Activated CD4-positive, alpha-beta T cell treated with anti-CD3 and anti-CD28 coated beads, Interleukin-2, Interleukin-4, amounts not matched to agents 100 ng/mL and 50 ng/mL, durations not matched to agents 16 hours and 8 hours (primary cell): ENCODE data around the gene TSSK3.
A peak's percentile ranks its signal among the peaks of the same experiment; 100 is the strongest.
"Not testable (repeated sequence)": the region's sequence is repeated elsewhere in the genome, so short reads cannot be mapped to it uniquely, and the experiment has no call there.

ENCODE experiments used
- DNase-seq: peaks from one replicate; pipeline ENCODE4 v3.0.0-alpha.2; 2020; ENCODE audit warnings: low spot score

Gene TSSK3

GRCh38 chr1:32363713-32364112, 1.4 kb downstream of the TSSK3 start:
- no peak for DNase-seq

- DNase-seq: no peak
Measured at GRCh38 chr1:32364836-32365235, 2.5 kb downstream of the TSSK3 start.

- DNase-seq: no peak
Measured at GRCh38 chr1:32365445-32365844, 3.1 kb downstream of the TSSK3 start.

GRCh38 chr1:32367912-32368635, 5.7 kb downstream of the TSSK3 start:
- no peak for DNase-seq

- peak; percentile 55 for DNase-seq
Measured at GRCh38 chr1:32372149-32372756, 9.9 kb downstream of the TSSK3 start.

GRCh38 chr1:32373996-32374592, 11.8 kb downstream of the TSSK3 start:
- DNase-seq: no peak

GRCh38 chr1:32376199-32376598, 13.9 kb downstream of the TSSK3 start:
- no peak for DNase-seq

- DNase-seq: no peak
Measured at GRCh38 chr1:32377541-32378220, 15.3 kb downstream of the TSSK3 start.

- DNase-seq: no peak
Measured at GRCh38 chr1:32380057-32380456, 17.7 kb downstream of the TSSK3 start.

- no peak for DNase-seq
Measured at GRCh38 chr1:32386676-32387392, 24.5 kb downstream of the TSSK3 start.

GRCh38 chr1:32388641-32389040, 26.3 kb downstream of the TSSK3 start:
- DNase-seq: no peak

- no peak for DNase-seq
Measured at GRCh38 chr1:32390904-32391870, 28.8 kb downstream of the TSSK3 start.

DNA sequence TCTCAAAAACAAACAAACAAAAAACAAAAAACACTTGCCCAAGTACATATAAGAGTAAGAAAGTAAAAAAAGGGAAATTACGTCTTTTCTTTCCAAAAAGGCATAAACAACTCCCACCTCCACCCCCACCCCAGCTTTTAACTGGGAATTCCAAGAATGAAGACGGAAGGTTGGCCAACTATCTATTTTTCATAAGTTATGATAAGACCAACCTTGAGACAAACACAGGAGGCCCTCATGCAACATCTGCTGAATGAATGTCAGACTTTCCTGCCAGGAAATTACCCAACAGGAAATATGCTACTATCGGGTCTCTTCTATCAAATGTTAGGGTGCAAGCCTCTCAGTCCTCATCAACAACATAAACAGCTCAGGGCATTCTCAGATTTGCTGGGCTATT, 30.0 kb downstream of the TSSK3 start:
- no peak for DNase-seq

DNA sequence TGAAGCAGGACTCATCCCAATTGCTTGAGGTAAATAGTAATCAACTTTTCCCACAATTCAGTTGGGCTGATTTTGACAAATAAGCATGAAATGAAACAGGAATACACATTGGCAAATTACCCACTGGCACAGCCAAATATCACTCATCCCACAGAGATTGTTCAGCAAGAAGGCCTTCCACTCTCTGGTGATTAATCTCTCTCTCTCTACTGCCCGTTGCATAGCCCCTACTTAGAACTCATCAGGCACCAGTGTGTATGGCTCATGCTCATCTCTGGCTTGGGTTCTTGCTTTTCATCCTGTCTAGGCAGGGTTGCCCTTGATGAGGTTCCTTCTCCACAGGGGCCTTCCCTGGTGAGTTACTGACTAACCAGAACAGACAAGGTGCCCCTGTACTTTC, 30.8 kb downstream of the TSSK3 start:
- no peak for DNase-seq

- DNase-seq: peak; percentile 27
Measured at GRCh38 chr1:32393832-32394140, 31.4 kb downstream of the TSSK3 start.

DNA sequence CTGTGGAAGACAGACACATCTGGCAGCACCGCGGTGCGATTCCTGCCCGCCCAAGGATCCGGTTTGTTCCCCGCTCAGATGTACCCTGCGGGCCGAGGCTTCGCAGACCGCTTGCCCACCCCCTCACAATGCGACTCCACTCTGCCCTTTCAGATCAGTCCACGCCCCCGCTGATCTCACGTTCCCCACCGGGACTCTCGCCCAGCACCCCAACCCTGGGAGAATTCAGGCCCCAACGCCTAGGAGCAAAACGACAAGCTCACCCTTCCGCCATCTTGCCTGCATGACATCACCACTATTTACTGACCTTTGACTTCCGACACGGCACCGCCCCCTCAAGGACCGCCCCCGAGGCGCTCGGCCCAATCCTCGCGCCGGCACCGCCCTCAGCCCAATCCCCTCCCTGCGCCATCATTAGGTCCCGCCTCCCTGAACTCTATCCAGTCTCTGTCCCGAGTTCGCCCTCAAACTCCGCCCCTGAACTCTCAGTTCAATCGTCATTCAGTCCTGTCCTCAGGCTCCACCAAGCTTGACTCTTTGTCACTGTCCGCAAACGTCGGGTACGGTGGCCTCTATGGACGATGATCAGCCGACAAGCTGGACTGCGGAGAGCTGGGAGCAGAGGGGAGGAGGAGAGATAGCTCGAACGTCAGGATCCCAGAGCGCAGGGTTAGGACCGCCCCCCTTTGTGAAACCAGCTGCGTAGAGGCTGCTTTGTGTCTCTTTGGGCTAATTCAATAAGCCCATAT, 32.0 kb downstream of the TSSK3 start, which contains the start of gene BSDC1:
BSDC1 (minus strand) TSS at position 301 of the 749 bp plus-strand sequence; CDS start at position 274, 27 bp downstream.
- peak; percentile 99 for DNase-seq

DNA sequence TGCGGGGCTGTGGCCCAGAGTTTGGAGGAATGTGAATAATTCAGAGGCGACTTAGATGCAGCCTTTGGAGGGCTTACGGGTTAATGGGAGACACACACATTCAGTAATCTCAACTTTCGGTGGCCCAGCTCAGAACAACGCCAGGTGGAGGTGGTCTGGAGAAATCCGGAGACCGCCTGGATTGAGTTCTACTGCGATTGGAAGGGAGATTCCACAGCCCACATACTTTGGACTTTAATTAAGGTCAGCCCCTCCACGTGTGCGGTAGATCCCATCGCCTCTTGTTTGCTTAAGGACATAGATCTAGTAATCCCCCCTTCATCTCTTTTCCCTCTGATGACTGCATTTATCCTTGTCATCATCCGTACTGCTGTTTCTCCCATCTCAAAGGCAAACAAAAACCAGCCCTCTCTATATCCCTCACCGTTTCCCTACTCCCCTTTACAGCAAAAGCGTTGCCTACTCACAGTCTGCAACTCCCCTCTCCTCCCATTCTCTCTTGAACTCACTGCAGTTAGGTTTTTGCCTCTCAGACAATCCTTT, 32.6 kb downstream of the TSSK3 start:
- no peak for DNase-seq

GRCh38 chr1:32396524-32396923, 34.2 kb downstream of the TSSK3 start:
- not testable (repeated sequence) for DNase-seq

GRCh38 chr1:32398401-32398800, 36.1 kb downstream of the TSSK3 start:
- DNase-seq: no peak

- no peak for DNase-seq
Measured at GRCh38 chr1:32399843-32400242, 37.5 kb downstream of the TSSK3 start.
